Liver (tissue), 9 donors: ENCODE results near the gene SOHLH1. TPM values are rescaled to one million over a fixed set of nuclear protein-coding genes. Genes with fewer than 3 reads are reported as not detected.

ENCODE experiments used
- DNase-seq: peaks from one replicate; pipeline ENCODE4 v3.0.0-alpha.2; 2017; ENCODE audit warnings: low spot score
- H3K27ac ChIP-seq, 2 donors: one replicate each; pipeline ENCODE4 v1.7.0; 2013; ENCODE audit warnings: inconsistent platforms in 2 of 2, low read length in 2 of 2, control low read depth in 1 of 2, low read depth in 1 of 2, mild to moderate bottlenecking in 1 of 2
- H3K27me3 ChIP-seq, 4 donors: one replicate each; pipeline versions ENCODE4 v1.6.1 to v1.7.0; 2013; ENCODE audit warnings: low read length in 3 of 4, inconsistent platforms in 1 of 4, mild to moderate bottlenecking in 1 of 4, moderate library complexity in 1 of 4; ENCODE audit not compliant: control insufficient read depth in 4 of 4, insufficient read depth in 4 of 4
- H3K36me3 ChIP-seq, 4 donors: one replicate each; pipeline versions ENCODE4 v1.6.1 to v1.7.0; 2013; ENCODE audit warnings: low read length in 3 of 4, mild to moderate bottlenecking in 3 of 4, low read depth in 1 of 4, moderate library complexity in 1 of 4; ENCODE audit not compliant: control insufficient read depth in 4 of 4, insufficient read depth in 3 of 4
- H3K4me1 ChIP-seq, 4 donors: one replicate each; pipeline versions ENCODE4 v1.6.1 to v1.7.0; 2013; ENCODE audit warnings: low read length in 3 of 4, mild to moderate bottlenecking in 3 of 4, moderate library complexity in 1 of 4; ENCODE audit not compliant: control insufficient read depth in 4 of 4, insufficient read depth in 4 of 4
- H3K4me3 ChIP-seq, 3 donors: one replicate each; pipeline versions ENCODE4 v1.6.1 to v1.7.0; 2013; ENCODE audit warnings: low read length in 3 of 3, control low read depth in 1 of 3, low read depth in 1 of 3, mild to moderate bottlenecking in 1 of 3
- H3K9ac ChIP-seq, 2 donors: one replicate each; pipeline ENCODE4 v1.7.0; 2013; ENCODE audit warnings: low read length in 2 of 2, mild to moderate bottlenecking in 2 of 2, moderate library complexity in 2 of 2, control low read depth in 1 of 2, low read depth in 1 of 2
- H3K9me3 ChIP-seq, 4 donors: one replicate each; pipeline versions ENCODE4 v1.6.1 to v1.7.0; 2013; ENCODE audit warnings: low read length in 3 of 4; ENCODE audit not compliant: control insufficient read depth in 4 of 4
- EGR1 ChIP-seq, 2 donors: IDR thresholded peaks; 2 replicates each; pipeline ENCODE4 v1.6.1; 2016 to 2018; ENCODE audit warnings: antibody characterized with exemption in 2 of 2, low read depth in 2 of 2
- FOXA1 ChIP-seq: IDR thresholded peaks from 2 replicates; pipeline ENCODE4 v1.6.1; 2016; ENCODE audit warnings: antibody characterized with exemption
- FOXA2 ChIP-seq: IDR thresholded peaks from 2 replicates; pipeline ENCODE4 v1.6.1; 2016; ENCODE audit warnings: antibody characterized with exemption
- GABPA ChIP-seq, 2 donors: IDR thresholded peaks in 1 of 2; conservative IDR thresholded peaks in 1 of 2; 2 replicates each; pipeline ENCODE4 v1.6.1; 2016; ENCODE audit warnings: antibody characterized with exemption in 2 of 2, mild to moderate bottlenecking in 1 of 2, moderate library complexity in 1 of 2
- HNF4A ChIP-seq, 2 donors: conservative IDR thresholded peaks; 2 replicates each; pipeline ENCODE4 v1.6.1; 2016; ENCODE audit warnings: antibody characterized with exemption in 2 of 2, mild to moderate bottlenecking in 2 of 2
- HNF4G ChIP-seq: IDR thresholded peaks from 2 replicates; pipeline ENCODE4 v1.6.1; 2016; ENCODE audit warnings: antibody characterized with exemption
- NR2F2 ChIP-seq: IDR thresholded peaks from 2 replicates; pipeline ENCODE4 v1.6.1; 2016; ENCODE audit warnings: antibody characterized with exemption
- RAD21 ChIP-seq, 2 donors: IDR thresholded peaks; 2 replicates each; pipeline ENCODE4 v1.6.1; 2016; ENCODE audit warnings: antibody characterized with exemption in 2 of 2, mild to moderate bottlenecking in 2 of 2
- SP1 ChIP-seq: IDR thresholded peaks from 2 replicates; pipeline ENCODE4 v1.6.1; 2018; ENCODE audit warnings: antibody characterized with exemption, mild to moderate bottlenecking
- TAF1 ChIP-seq: conservative IDR thresholded peaks from 2 replicates; pipeline ENCODE4 v1.6.1; 2016; ENCODE audit warnings: antibody characterized with exemption, mild to moderate bottlenecking
- WGBS: extraction: QIAGEN DNeasy Blood & Tissue Kit; methylation state at CpG from one replicate; pipeline ENCODE4 v1.1.7; 2013; 5-methylcytosine and 5-hydroxymethylcytosine counted together
- polyA plus RNA-seq, 2 donors: library from polyadenylated mRNA; stranded (reverse) in 1 of 2; unstranded in 1 of 2; fragments of 200-250 nt in 1 of 2; fragments of >200 nt in 1 of 2; fragmentation: Nextera tagmentation in 1 of 2; extraction: Ambion mirVana in 1 of 2; gene quantifications; one replicate each; pipeline versions ENCODE4 v1.2.1 to v1.2.3, GENCODE V29; 2013 to 2015
- total RNA-seq, 2 donors: library from RNA; depleted of rRNA; stranded (reverse); fragments of >200 nt; gene quantifications; one replicate each; pipeline ENCODE4 v1.2.3, GENCODE V29; 2014
- TF ChIP-seq, protein P1 (sequence below): fragments of 150-350 bp; IDR thresholded peaks from 2 replicates; pipeline ENCODE4 v1.5.1; 2017; ENCODE audit warnings: improper control_type of control experiment, low read depth, low read length; ENCODE audit not compliant: missing input control
- TF ChIP-seq, protein P2 (sequence below): IDR thresholded peaks from 2 replicates; pipeline ENCODE4 v1.6.1; 2016; ENCODE audit warnings: antibody characterized with exemption
- TF ChIP-seq, protein P3 (sequence below): IDR thresholded peaks from 2 replicates; pipeline ENCODE4 v1.6.1; 2016; ENCODE audit warnings: antibody characterized with exemption
- donor health status: healthy.
- donor health status: healthy.
- donor health status: healthy.
- donor health status: healthy.
- donor health status: healthy.

Gene SOHLH1
- total and polyA plus RNA-seq, 4 donors, result not detected

- TF ChIP-seq, protein P1, sequence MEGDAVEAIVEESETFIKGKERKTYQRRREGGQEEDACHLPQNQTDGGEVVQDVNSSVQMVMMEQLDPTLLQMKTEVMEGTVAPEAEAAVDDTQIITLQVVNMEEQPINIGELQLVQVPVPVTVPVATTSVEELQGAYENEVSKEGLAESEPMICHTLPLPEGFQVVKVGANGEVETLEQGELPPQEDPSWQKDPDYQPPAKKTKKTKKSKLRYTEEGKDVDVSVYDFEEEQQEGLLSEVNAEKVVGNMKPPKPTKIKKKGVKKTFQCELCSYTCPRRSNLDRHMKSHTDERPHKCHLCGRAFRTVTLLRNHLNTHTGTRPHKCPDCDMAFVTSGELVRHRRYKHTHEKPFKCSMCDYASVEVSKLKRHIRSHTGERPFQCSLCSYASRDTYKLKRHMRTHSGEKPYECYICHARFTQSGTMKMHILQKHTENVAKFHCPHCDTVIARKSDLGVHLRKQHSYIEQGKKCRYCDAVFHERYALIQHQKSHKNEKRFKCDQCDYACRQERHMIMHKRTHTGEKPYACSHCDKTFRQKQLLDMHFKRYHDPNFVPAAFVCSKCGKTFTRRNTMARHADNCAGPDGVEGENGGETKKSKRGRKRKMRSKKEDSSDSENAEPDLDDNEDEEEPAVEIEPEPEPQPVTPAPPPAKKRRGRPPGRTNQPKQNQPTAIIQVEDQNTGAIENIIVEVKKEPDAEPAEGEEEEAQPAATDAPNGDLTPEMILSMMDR, result no peak
- TF ChIP-seq HNF4G (no peak), EGR1 (IDR thresholded peaks at IDR 0.05; ENCODE audit: low read depth in 2 of 2) (no peak), SP1 (no peak)
- TF ChIP-seq, protein P2, sequence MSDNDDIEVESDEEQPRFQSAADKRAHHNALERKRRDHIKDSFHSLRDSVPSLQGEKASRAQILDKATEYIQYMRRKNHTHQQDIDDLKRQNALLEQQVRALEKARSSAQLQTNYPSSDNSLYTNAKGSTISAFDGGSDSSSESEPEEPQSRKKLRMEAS, result no peak
Measured at GRCh38 chr9:135687216-135687615, 12.1 kb downstream of the SOHLH1 start (continued).

DNA sequence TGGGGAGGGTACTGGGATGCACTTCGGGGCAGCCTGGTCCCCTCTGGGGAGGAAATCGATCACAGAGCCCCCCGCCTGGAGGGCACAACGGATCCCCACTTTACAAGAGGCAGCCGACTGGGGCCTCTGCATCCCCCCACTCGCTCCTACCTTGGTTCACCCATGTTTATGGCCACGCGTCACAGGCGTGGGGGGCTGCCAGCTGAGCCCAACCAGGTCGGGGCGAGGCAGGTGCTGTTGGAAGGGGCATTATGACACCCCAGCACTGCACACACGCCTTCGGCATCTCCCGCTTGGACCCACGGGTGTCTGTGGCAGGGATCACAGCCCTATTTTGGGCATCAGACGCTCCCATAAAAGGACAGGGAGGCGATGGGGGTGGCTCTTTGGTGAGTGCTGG is 14.6 kb downstream of the SOHLH1 start:
- H3K9ac ChIP-seq, result no peak overlapping the region
- no peaks in the 10 kb centered on the region for H3K9me3 ChIP-seq
- no peaks in the 10 kb centered on the region for H3K27me3 ChIP-seq
- H3K27ac ChIP-seq, result no peak overlapping the region
- H3K4me3 ChIP-seq, result no peak overlapping the region
- no peak for DNase-seq
- WGBS, result 73% methylated on average over 17 of the region's 17 CpGs
- no peaks in the 10 kb centered on the region for H3K36me3 ChIP-seq
- TF ChIP-seq RAD21 (IDR thresholded peaks at IDR 0.05), result no peak
- no peak for TF ChIP-seq TAF1
- H3K4me1 ChIP-seq, result no peaks in the 10 kb centered on the region

GRCh38 chr9:135683401-135684034 is 15.8 kb downstream of the SOHLH1 start:
- WGBS, result 69% methylated on average over 15 of the region's 15 CpGs
- Histone ChIP-seq H3K27ac (no peak overlapping the region), H3K4me3 (no peak overlapping the region), H3K27me3 (no peaks in the 10 kb centered on the region), H3K36me3 (no peaks in the 10 kb centered on the region), H3K9ac (no peak overlapping the region), H3K4me1 (no peaks in the 10 kb centered on the region), H3K9me3 (no peaks in the 10 kb centered on the region)
- TF ChIP-seq, protein P3, sequence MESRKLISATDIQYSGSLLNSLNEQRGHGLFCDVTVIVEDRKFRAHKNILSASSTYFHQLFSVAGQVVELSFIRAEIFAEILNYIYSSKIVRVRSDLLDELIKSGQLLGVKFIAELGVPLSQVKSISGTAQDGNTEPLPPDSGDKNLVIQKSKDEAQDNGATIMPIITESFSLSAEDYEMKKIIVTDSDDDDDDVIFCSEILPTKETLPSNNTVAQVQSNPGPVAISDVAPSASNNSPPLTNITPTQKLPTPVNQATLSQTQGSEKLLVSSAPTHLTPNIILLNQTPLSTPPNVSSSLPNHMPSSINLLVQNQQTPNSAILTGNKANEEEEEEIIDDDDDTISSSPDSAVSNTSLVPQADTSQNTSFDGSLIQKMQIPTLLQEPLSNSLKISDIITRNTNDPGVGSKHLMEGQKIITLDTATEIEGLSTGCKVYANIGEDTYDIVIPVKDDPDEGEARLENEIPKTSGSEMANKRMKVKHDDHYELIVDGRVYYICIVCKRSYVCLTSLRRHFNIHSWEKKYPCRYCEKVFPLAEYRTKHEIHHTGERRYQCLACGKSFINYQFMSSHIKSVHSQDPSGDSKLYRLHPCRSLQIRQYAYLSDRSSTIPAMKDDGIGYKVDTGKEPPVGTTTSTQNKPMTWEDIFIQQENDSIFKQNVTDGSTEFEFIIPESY, result no peak
- TF ChIP-seq GABPA (IDR thresholded peaks at IDR 0.05 in 1 of 2, conservative IDR thresholded peaks at IDR 0.05 in 1 of 2) (no peak), FOXA1 (no peak), FOXA2 (no peak), HNF4A (conservative IDR thresholded peaks at IDR 0.05) (no peak), NR2F2 (no peak), HNF4G (no peak)
- TF ChIP-seq, protein P2, result no peak
- no peak for DNase-seq

DNA sequence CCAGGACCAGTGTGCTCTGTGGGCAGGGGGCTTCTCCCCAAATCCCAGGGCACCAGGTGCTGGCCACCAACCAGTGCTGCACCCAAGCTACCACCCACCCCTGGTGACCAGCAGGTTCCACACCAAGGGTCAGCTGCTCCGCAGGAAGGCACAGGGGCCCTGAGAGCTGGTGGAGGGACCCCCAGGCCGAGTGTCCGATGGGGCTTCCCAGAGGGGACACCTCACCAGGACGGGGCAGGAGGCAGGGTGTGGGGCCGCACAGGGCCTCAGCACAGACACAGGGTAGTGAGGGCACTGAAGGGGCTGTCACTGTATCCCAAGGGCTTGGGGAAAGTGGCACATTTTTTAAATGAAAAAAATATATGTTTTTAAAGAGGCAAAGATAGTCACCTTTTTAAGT is 18.1 kb downstream of the SOHLH1 start:
- Histone ChIP-seq H3K4me3 (no peak overlapping the region), H3K9me3 (no peaks in the 10 kb centered on the region), H3K27ac (no peak overlapping the region), H3K36me3 (no peaks in the 10 kb centered on the region), H3K4me1 (no peaks in the 10 kb centered on the region), H3K27me3 (no peaks in the 10 kb centered on the region), H3K9ac (no peak overlapping the region)
- WGBS, result 82% methylated on average over 5 of the region's 5 CpGs
- no peak for TF ChIP-seq FOXA1
- DNase-seq, result no peak
